Tibial artery (tissue), 4 donors: ENCODE measurements around the gene KMT2D.

Source experiments
- DNase-seq, 2 donors: peaks; one replicate each; pipeline ENCODE4 v3.0.0-alpha.2; 2019
- H3K27ac ChIP-seq, 2 donors: fragments of 200-600 bp; sonication (generic) in 1 of 2; 1 replicate in 1 of 2; 2 replicates in 1 of 2; pipeline ENCODE4 v1.5.1; 2018 to 2019; ENCODE audit warnings: mild to moderate bottlenecking in 1 of 2
- H3K27me3 ChIP-seq, 2 donors: fragments of 200-600 bp; sonication (generic) in 1 of 2; one replicate each; pipeline versions ENCODE4 v1.5.1 to v1.6.0; 2016 to 2019
- H3K36me3 ChIP-seq, 3 donors: fragments of 200-600 bp; sonication (generic) in 2 of 3; one replicate each; pipeline ENCODE4 v1.5.1; 2016 to 2019; ENCODE audit warnings: mild to moderate bottlenecking in 2 of 3
- H3K4me1 ChIP-seq, 4 donors: fragments of 200-600 bp; sonication (generic) in 2 of 4; 1 replicate in 3 of 4; 2 replicates in 1 of 4; pipeline ENCODE4 v1.5.1; 2016 to 2019
- H3K4me3 ChIP-seq, 2 donors: fragments of 200-600 bp; sonication (generic) in 1 of 2; 1 replicate in 1 of 2; 2 replicates in 1 of 2; pipeline ENCODE4 v1.5.1; 2018 to 2019; ENCODE audit warnings: mild to moderate bottlenecking in 2 of 2
- H3K9me3 ChIP-seq, 3 donors: fragments of 200-600 bp; sonication (generic) in 1 of 3; one replicate each; pipeline ENCODE4 v1.5.1; 2016 to 2019
- intact Hi-C: fragments of 100-400 bp; cut with DNase I; formaldehyde crosslinking; loops from one replicate; pipeline ENCODE4 v1.15.0; 2023; ENCODE audit warnings: low total_unique reads
- TF ChIP-seq, protein P1 (sequence below), 2 experiments: fragments of 200-600 bp in 1 of 2; fragments of 450-650 bp in 1 of 2; IDR thresholded peaks; one replicate each; pipeline ENCODE4 v1.5.1; 2017 to 2019; ENCODE audit warnings: antibody characterized with exemption in 2 of 2, mild to moderate bottlenecking in 1 of 2, moderate library complexity in 1 of 2

KMT2D gene

DNA sequence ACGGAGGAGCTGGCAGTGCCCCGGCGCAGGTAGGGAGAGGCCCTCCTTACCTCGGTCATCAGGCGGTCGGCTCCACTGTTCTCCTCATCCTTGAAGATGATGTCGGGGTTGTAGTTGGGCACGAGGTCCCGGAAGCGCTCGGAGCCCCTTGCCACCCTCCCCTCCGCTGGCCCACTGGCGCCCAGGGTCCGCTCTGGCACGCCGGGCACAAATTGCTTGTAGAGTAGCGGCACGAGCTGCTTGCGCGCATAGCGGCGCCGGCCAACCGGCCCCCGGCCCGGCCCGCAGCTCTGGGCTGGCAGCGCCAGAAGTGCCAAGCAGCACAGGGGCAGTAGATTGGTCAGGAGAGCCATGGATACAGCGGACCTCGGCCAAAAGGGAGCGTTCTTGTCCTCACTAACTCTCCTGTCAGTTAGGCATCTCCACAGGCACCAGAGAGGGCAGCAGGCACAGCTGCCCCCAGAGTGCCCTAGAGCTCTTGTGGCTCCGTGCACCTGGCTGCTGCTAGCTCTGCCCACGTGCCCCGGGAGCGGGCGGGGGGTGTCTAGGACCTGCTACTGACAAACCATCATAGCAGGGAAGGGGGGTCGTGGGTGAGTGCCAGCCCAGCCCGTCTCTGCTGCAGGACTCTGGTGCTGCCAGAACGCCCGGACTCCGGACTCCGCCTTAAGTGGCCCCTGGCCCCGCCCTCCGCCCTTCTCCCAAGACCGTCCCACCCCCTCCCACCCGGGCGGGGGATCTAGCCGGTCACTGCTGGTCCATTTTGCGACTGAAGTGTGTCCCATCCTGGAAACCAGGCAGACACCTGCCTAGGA, 33.8 kb upstream of the KMT2D start, which contains the start of gene DHH:
TSS of gene DHH (minus strand) at position 642 of the 815 bp plus-strand sequence. CDS start at position 353, 289 bp downstream.
- Histone ChIP-seq H3K9me3 (no peaks in the 10 kb centered on the region), H3K27me3 (peaks cover 0 to 55% of the 10 kb centered on the region in 2 donors), H3K4me1 (peaks cover 0 to 48% (median 44%) of the 10 kb centered on the region in 4 donors), H3K27ac (no peak within 1 kb of the TSS), H3K36me3 (peaks cover 28 to 35% (median 29%) of the 10 kb centered on the region in 3 donors), H3K4me3 (peak within 1 kb of the TSS; percentile 23 to 27)
- intact Hi-C loops = no loop called here
- DNase-seq = peak; percentile 49 to 74
- TF ChIP-seq, protein P1, sequence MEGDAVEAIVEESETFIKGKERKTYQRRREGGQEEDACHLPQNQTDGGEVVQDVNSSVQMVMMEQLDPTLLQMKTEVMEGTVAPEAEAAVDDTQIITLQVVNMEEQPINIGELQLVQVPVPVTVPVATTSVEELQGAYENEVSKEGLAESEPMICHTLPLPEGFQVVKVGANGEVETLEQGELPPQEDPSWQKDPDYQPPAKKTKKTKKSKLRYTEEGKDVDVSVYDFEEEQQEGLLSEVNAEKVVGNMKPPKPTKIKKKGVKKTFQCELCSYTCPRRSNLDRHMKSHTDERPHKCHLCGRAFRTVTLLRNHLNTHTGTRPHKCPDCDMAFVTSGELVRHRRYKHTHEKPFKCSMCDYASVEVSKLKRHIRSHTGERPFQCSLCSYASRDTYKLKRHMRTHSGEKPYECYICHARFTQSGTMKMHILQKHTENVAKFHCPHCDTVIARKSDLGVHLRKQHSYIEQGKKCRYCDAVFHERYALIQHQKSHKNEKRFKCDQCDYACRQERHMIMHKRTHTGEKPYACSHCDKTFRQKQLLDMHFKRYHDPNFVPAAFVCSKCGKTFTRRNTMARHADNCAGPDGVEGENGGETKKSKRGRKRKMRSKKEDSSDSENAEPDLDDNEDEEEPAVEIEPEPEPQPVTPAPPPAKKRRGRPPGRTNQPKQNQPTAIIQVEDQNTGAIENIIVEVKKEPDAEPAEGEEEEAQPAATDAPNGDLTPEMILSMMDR (IDR thresholded peaks at IDR 0.05) = no peak

DNA sequence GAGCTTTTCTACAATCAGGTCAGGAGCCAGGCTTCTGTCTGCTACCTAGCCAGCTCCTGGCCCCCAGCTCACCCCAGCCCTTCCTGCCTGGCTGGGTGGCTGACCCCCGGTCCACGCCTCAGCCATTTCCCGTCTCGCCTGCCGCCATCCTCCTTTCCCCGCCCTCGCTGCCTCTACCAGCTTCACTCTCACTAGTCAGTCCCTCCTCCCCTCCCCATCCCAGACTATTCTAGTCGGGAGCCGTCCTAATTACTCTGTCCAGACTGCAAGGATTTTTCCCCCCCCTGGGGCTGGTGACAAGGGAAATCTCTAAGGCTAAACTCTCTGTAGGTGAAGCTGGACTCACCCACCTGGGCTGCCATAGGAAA, 33.2 kb upstream of the KMT2D start:
- H3K4me3 ChIP-seq = peak overlapping the region; percentile 23 to 27
- no peak for DNase-seq
- intact Hi-C loops = no loop called here
- peaks cover 0 to 53% (median 44%) of the 10 kb centered on the region in 4 donors for H3K4me1 ChIP-seq
- H3K27ac ChIP-seq = no peak overlapping the region
- H3K27me3 ChIP-seq = peaks cover 0 to 61% of the 10 kb centered on the region in 2 donors
- TF ChIP-seq, protein P1 (IDR thresholded peaks at IDR 0.05) = no peak
- no peaks in the 10 kb centered on the region for H3K9me3 ChIP-seq
- peaks cover 22 to 29% (median 23%) of the 10 kb centered on the region in 3 donors for H3K36me3 ChIP-seq

DNA sequence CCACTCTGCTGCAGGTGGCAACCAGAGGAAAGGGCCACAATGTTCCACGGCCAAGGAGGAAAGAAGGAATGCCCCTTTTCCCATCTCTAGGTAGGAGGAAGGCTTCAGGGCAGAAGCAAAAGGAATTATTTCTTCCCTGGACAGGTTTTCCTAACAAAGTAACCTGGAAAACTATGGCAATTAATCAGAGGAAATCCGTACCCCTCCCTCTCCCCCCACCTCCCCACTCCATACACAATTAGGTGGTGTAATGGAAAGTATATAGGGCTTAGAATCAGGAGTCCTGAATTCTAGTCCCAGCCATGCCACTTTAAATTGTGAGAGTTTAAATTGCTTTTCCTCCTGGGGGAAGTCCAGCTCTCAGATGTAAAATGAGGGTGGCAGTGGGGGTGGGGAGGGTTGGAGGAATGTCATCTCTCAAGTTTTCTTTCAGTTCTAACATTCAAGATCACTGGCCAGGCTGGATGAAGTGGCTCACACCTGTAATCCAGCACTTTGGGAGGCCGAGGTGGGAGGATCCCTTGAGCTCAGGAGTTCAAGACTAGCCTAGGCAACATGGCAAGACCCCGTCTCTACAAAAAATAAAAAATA, 32.3 kb upstream of the KMT2D start:
- no peak for DNase-seq
- Histone ChIP-seq H3K4me1 (peaks cover 0 to 58% (median 51%) of the 10 kb centered on the region in 4 donors), H3K36me3 (peaks cover 14 to 20% (median 14%) of the 10 kb centered on the region in 3 donors), H3K27ac (no peak overlapping the region), H3K27me3 (peaks cover 0 to 64% of the 10 kb centered on the region in 2 donors), H3K4me3 (no peak overlapping the region), H3K9me3 (no peaks in the 10 kb centered on the region)
- intact Hi-C loops = no loop called here
- TF ChIP-seq, protein P1 (IDR thresholded peaks at IDR 0.05) = no peak

DNA sequence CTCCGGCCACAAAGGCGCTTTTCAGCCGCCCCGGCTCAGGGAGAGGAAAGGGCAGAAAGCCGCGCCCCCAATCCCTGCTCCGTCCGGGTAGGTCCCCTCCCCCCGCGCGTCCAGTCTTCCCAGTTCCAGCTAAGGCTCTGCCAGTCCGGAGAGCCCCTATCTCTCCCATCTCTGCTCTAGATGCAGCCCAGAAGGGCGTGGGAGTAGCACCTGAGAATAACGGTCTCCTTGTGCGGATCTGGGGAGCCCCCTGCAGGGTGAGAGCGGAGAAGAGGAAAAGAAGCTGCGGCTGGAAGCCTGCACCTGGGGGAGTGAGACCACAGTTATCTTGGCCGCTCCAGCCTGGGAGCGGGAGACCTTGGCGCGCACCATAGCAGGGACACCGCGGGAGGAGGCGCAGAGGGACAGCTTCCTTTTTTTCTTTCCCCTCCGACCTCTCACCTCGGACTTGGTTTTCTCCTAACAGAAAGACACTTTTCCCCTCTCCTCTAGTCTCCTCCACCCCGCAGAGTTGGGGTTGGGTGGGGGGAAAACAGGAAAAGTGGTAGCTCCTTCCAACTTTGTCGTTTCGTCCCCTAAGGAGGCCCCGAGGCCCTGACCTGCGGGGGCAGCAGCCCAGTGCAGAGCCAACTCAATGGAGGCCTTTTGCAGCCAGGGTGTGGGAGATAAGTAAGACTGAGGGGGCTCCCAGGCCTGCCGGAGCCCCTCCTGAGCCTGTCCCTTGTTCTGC, 31.7 kb upstream of the KMT2D start:
- Histone ChIP-seq H3K27ac (no peak overlapping the region), H3K27me3 (peaks cover 0 to 64% of the 10 kb centered on the region in 2 donors), H3K4me3 (peak overlapping the region in 1 of 2 donors; percentile 29), H3K4me1 (peaks cover 0 to 58% (median 52%) of the 10 kb centered on the region in 4 donors), H3K36me3 (peaks cover 7 to 14% (median 7%) of the 10 kb centered on the region in 3 donors), H3K9me3 (no peaks in the 10 kb centered on the region)
- TF ChIP-seq, protein P1 (IDR thresholded peaks at IDR 0.05) = no peak
- DNase-seq = no peak
- intact Hi-C loops = no loop called here

DNA sequence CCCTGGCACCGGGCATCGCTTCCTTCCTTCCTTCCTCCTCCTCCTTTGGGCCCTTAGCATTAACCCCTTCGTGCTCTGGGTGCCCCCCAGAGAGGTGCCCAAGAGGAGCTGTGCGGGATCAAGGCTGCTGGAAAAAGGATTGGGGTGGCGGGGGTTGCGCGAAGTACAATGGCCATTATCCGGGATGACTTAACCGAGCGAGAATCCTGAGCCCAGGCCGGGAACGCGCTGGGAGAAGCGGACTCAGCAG, 31.2 kb upstream of the KMT2D start:
- TF ChIP-seq, protein P1 (IDR thresholded peaks at IDR 0.05) = no peak
- Histone ChIP-seq H3K9me3 (no peaks in the 10 kb centered on the region), H3K4me3 (peak overlapping the region in 1 of 2 donors; percentile 29), H3K36me3 (peaks cover 2 to 9% (median 3%) of the 10 kb centered on the region in 3 donors), H3K27me3 (peaks cover 0 to 64% of the 10 kb centered on the region in 2 donors), H3K27ac (no peak overlapping the region), H3K4me1 (peaks cover 0 to 58% (median 52%) of the 10 kb centered on the region in 4 donors)
- no peak for DNase-seq
- intact Hi-C loops = no loop called here
